ENCODE results near the gene EEF1A2.

EEF1A2 gene

GRCh38 chr20:63546956-63547724, 48.3 kb upstream of the EEF1A2 start:
- Histone ChIP-seq H3K27me3 (replicated peaks; ENCODE audit: insufficient read depth, low read length) (peaks cover 96% of the 10 kb centered on the region), H3F3A (ENCODE audit: insufficient read depth, low read length) (no peaks in the 10 kb centered on the region), H3K36me3 (replicated peaks; ENCODE audit: insufficient read depth, low read length) (no peaks in the 10 kb centered on the region), H3K27ac (ENCODE audit: low read length) (no peak overlapping the region), H3K4me1 (ENCODE audit: low read length) (no peaks in the 10 kb centered on the region), H3K9ac (ENCODE audit: low read length) (no peak overlapping the region), H3K4me2 (ENCODE audit: low read depth, low read length) (no peak overlapping the region), H3K9me3 (replicated peaks; ENCODE audit: insufficient read depth, low read length) (no peaks in the 10 kb centered on the region), H3K79me2 (ENCODE audit: low read length) (no peaks in the 10 kb centered on the region), H3K9me2 (replicated peaks; ENCODE audit: insufficient read depth, low read length) (no peaks in the 10 kb centered on the region), H4K20me1 (ENCODE audit: insufficient read depth, low read length) (no peaks in the 10 kb centered on the region; the same call in 1 of the 2 replicates), H2AFZ (ENCODE audit: low read length) (no peak overlapping the region), H3K4me3 (ENCODE audit: low read length) (no peak overlapping the region)
- TF ChIP-seq EZH2phosphoT487 (IDR thresholded peaks at IDR 0.05; ENCODE audit: low read length) (no peak), EZH2 (optimal IDR thresholded peaks at IDR 0.05; ENCODE audit: low read depth, low read length) (no peak), CTCF (IDR thresholded peaks at IDR 0.05; ENCODE audit: low read length) (no peak)
- DNase-seq = no peak

- no peaks in the 10 kb centered on the region for H3F3A ChIP-seq (ENCODE audit: insufficient read depth, low read length)
- no peak for DNase-seq
- no peak overlapping the region for H3K4me3 ChIP-seq (ENCODE audit: low read length)
- no peaks in the 10 kb centered on the region for H3K4me1 ChIP-seq (ENCODE audit: low read length)
- H3K79me2 ChIP-seq (ENCODE audit: low read length) = no peaks in the 10 kb centered on the region
- H3K9me2 ChIP-seq (replicated peaks; ENCODE audit: insufficient read depth, low read length) = no peaks in the 10 kb centered on the region
- TF ChIP-seq EZH2 (optimal IDR thresholded peaks at IDR 0.05; ENCODE audit: low read depth, low read length) = no peak
- TF ChIP-seq CTCF (IDR thresholded peaks at IDR 0.05; ENCODE audit: low read length) = no peak
- no peak for TF ChIP-seq EZH2phosphoT487 (IDR thresholded peaks at IDR 0.05; ENCODE audit: low read length)
- no peaks in the 10 kb centered on the region for H3K9me3 ChIP-seq (replicated peaks; ENCODE audit: insufficient read depth, low read length)
- H3K4me2 ChIP-seq (ENCODE audit: low read depth, low read length) = no peak overlapping the region
- H3K9ac ChIP-seq (ENCODE audit: low read length) = no peak overlapping the region
- H4K20me1 ChIP-seq (ENCODE audit: insufficient read depth, low read length) = no peaks in the 10 kb centered on the region; the same call in 1 of the 2 replicates
- peaks cover 96% of the 10 kb centered on the region for H3K27me3 ChIP-seq (replicated peaks; ENCODE audit: insufficient read depth, low read length)
- H2AFZ ChIP-seq (ENCODE audit: low read length) = no peak overlapping the region
- H3K27ac ChIP-seq (ENCODE audit: low read length) = no peak overlapping the region
- H3K36me3 ChIP-seq (replicated peaks; ENCODE audit: insufficient read depth, low read length) = no peaks in the 10 kb centered on the region
These were observed 47.5 kb upstream of the EEF1A2 start for GRCh38 chr20:63546256-63546955.

GRCh38 chr20:63545814-63546213, 46.9 kb upstream of the EEF1A2 start:
- H3K9me3 ChIP-seq (replicated peaks; ENCODE audit: insufficient read depth, low read length) = no peaks in the 10 kb centered on the region
- no peak overlapping the region for H2AFZ ChIP-seq (ENCODE audit: low read length)
- no peaks in the 10 kb centered on the region for H3K9me2 ChIP-seq (replicated peaks; ENCODE audit: insufficient read depth, low read length)
- no peak for TF ChIP-seq CTCF (IDR thresholded peaks at IDR 0.05; ENCODE audit: low read length)
- no peak for TF ChIP-seq EZH2phosphoT487 (IDR thresholded peaks at IDR 0.05; ENCODE audit: low read length)
- no peak for TF ChIP-seq EZH2 (optimal IDR thresholded peaks at IDR 0.05; ENCODE audit: low read depth, low read length)
- no peaks in the 10 kb centered on the region for H3K36me3 ChIP-seq (replicated peaks; ENCODE audit: insufficient read depth, low read length)
- no peaks in the 10 kb centered on the region for H3K79me2 ChIP-seq (ENCODE audit: low read length)
- DNase-seq = no peak
- H3K4me3 ChIP-seq (ENCODE audit: low read length) = no peak overlapping the region
- H3F3A ChIP-seq (ENCODE audit: insufficient read depth, low read length) = no peaks in the 10 kb centered on the region
- H4K20me1 ChIP-seq (ENCODE audit: insufficient read depth, low read length) = no peaks in the 10 kb centered on the region; the same call in 1 of the 2 replicates
- H3K4me1 ChIP-seq (ENCODE audit: low read length) = no peaks in the 10 kb centered on the region
- H3K27me3 ChIP-seq (replicated peaks; ENCODE audit: insufficient read depth, low read length) = peaks cover 96% of the 10 kb centered on the region
- no peak overlapping the region for H3K27ac ChIP-seq (ENCODE audit: low read length)
- no peak overlapping the region for H3K9ac ChIP-seq (ENCODE audit: low read length)
- no peak overlapping the region for H3K4me2 ChIP-seq (ENCODE audit: low read depth, low read length)

Data from MM.1S (cell line).